Measurements from ENCODE around the gene TMEM171. TPM values are rescaled to one million over a fixed set of nuclear protein-coding genes. Genes with fewer than 3 reads are reported as not detected.

The TMEM171 gene
- total and polyA plus RNA-seq, 9 of the 15 experiments (the other 6 are each of a cell fraction or from before 2014, with no cell fraction given) = 0.08 TPM; not detected in 8

DNA sequence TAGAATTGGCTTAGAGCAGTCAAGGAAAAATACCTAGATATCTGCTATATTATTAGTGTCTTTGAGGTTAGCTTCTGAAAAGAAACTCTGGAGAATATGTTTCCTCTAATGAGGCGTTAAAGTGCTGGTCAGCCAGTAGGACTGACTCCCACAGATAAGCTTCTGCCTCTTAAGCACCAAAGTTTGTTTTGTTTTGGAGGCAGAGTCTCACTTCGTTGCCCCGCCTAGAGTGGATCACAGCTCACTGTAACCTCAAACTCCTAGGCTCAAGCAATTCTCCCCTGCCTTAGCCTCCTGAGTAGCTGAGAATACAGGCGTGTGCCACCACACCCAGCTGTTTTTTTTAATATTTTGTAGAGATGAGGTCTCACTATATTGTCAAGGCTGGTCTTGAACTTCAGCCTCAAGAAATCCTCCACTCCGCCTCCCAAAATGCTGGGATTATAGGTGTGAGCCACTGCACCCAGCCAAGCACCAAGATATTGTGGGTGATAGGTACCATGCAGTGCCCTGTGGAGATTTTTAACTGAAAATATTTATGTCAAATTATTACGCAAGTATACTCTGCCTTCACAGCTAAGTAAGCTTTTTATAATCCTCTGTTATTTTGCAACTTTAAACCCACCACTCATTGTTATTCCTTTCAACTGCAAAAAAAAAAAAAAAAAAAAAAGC is 24.7 kb upstream of the TMEM171 start (continued):
- TF ChIP-seq, protein P1, sequence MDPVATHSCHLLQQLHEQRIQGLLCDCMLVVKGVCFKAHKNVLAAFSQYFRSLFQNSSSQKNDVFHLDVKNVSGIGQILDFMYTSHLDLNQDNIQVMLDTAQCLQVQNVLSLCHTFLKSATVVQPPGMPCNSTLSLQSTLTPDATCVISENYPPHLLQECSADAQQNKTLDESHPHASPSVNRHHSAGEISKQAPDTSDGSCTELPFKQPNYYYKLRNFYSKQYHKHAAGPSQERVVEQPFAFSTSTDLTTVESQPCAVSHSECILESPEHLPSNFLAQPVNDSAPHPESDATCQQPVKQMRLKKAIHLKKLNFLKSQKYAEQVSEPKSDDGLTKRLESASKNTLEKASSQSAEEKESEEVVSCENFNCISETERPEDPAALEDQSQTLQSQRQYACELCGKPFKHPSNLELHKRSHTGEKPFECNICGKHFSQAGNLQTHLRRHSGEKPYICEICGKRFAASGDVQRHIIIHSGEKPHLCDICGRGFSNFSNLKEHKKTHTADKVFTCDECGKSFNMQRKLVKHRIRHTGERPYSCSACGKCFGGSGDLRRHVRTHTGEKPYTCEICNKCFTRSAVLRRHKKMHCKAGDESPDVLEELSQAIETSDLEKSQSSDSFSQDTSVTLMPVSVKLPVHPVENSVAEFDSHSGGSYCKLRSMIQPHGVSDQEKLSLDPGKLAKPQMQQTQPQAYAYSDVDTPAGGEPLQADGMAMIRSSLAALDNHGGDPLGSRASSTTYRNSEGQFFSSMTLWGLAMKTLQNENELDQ (CRISPR knock-in tag; IDR thresholded peaks at IDR 0.05; ENCODE audit: borderline replicate concordance) = no peak
- TF ChIP-seq ZNF121 (CRISPR knock-in tag; conservative IDR thresholded peaks at IDR 0.05) = 0 out of 2 replicates have a peak, but pooled peaks have one; percentile 17
- no peak for TF ChIP-seq FOXK1 (CRISPR knock-in tag; IDR thresholded peaks at IDR 0.05; ENCODE audit: borderline replicate concordance)
- TF ChIP-seq, protein P2, sequence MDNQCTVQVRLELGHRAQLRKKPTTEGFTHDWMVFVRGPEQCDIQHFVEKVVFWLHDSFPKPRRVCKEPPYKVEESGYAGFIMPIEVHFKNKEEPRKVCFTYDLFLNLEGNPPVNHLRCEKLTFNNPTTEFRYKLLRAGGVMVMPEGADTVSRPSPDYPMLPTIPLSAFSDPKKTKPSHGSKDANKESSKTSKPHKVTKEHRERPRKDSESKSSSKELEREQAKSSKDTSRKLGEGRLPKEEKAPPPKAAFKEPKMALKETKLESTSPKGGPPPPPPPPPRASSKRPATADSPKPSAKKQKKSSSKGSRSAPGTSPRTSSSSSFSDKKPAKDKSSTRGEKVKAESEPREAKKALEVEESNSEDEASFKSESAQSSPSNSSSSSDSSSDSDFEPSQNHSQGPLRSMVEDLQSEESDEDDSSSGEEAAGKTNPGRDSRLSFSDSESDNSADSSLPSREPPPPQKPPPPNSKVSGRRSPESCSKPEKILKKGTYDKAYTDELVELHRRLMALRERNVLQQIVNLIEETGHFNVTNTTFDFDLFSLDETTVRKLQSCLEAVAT (IDR thresholded peaks at IDR 0.05) = no peak

DNA sequence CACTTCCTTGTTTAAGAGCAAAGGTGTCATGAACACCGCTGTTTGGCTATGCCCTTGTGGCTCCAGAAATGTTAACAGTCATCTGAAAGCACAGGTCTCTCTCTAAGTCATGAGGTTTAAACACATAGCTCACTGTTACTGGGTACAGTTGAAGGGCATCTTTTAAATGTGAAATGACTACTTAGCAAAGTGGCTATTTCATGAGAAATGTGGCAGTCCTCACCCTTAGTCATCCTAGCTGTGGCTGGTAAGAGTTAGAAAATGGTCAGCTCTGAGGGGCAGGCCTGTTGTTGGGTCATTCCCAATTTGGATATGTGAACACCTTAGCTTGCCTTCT is 24.2 kb upstream of the TMEM171 start:
- no peak overlapping the region for H3K9ac ChIP-seq (ENCODE audit: insufficient read depth in 1 of 2, low read depth in 2 of 2, low read length in 2 of 2)
- H3K79me2 ChIP-seq (ENCODE audit: control insufficient read depth, insufficient read depth, low read length) = no peaks in the 10 kb centered on the region
- CTCF ChIA-PET (ENCODE audit: low intra/inter-chr PET ratio) = no interaction called here
- in situ Hi-C loops (cut with MboI) (no loop called here), intact Hi-C loops (cut with micrococcal nuclease) (no loop called here)
- no peaks in the 10 kb centered on the region for H3K27me3 ChIP-seq (ENCODE audit: control insufficient read depth in 2 of 2, insufficient read depth in 2 of 2, low read length in 2 of 2)
- no peak for DNase-seq (ENCODE audit: extremely low read depth in 1 of 4, low spot score in 3 of 4)
- no peak overlapping the region for H3K4me2 ChIP-seq (ENCODE audit: insufficient read depth, low read length)
- H3K27ac ChIP-seq (ENCODE audit: extremely low read depth, low read depth, low read length) = no peak overlapping the region
- H3K4me1 ChIP-seq (replicated peaks in 1 of 2; ENCODE audit: control insufficient read depth in 2 of 2, insufficient read depth in 2 of 2, low read length in 2 of 2) = peaks cover 0 to 4% of the 10 kb centered on the region in 2 experiments; a peak in 2 of 5 replicates
- no peak overlapping the region for H2AFZ ChIP-seq (ENCODE audit: low read depth, low read length)
- no peak for TF ChIP-seq SMAD3 (CRISPR knock-in tag; conservative IDR thresholded peaks at IDR 0.05)
- no peak for TF ChIP-seq MEF2D (tag; conservative IDR thresholded peaks at IDR 0.05; ENCODE audit: low read depth)
- TF ChIP-seq TBP (optimal IDR thresholded peaks at IDR 0.05; ENCODE audit: low read depth, low read length) = no peak
- TF ChIP-seq ZNF717 (CRISPR knock-in tag; IDR thresholded peaks at IDR 0.05) = no peak
- TF ChIP-seq, protein P3, sequence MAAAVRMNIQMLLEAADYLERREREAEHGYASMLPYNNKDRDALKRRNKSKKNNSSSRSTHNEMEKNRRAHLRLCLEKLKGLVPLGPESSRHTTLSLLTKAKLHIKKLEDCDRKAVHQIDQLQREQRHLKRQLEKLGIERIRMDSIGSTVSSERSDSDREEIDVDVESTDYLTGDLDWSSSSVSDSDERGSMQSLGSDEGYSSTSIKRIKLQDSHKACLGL (CRISPR knock-in tag; IDR thresholded peaks at IDR 0.05; ENCODE audit: borderline replicate concordance, poor library complexity, severe bottlenecking) = no peak
- no peak for TF ChIP-seq ZNF696 (CRISPR knock-in tag; conservative IDR thresholded peaks at IDR 0.05)
- no peak for TF ChIP-seq ZNF24 (IDR thresholded peaks at IDR 0.05)
- no peak for TF ChIP-seq KAT8 (IDR thresholded peaks at IDR 0.05; ENCODE audit: low read depth)
- H3K4me3 ChIP-seq = no peak overlapping the region
- no peaks in the 10 kb centered on the region for H3K9me1 ChIP-seq (ENCODE audit: control insufficient read depth, insufficient read depth, low read length)
- no peak for FAIRE-seq
- POLR2A ChIA-PET = interaction anchor here (0.8 kb wide), 1 partner anchor 14 kb away, joined by 4 read pairs; no protein-coding TSS in a partner anchor
- no peaks in the 10 kb centered on the region for H3K36me3 ChIP-seq (ENCODE audit: control insufficient read depth, insufficient read depth, low read length)
- BruUV-seq (replicated peaks) = no TSS peak
- no peak for ATAC-seq
- no peaks in the 10 kb centered on the region for H3K9me3 ChIP-seq (replicated peaks; ENCODE audit: control insufficient read depth, insufficient read depth, low read depth, low read length)
- WGBS (ENCODE audit: insufficient coverage, low coverage, missing lambda C conversion rate) = 22% methylated on average over 1 of the region's 1 CpG
- H4K20me1 ChIP-seq (replicated peaks; ENCODE audit: control insufficient read depth, insufficient read depth, low read length) = no peaks in the 10 kb centered on the region
